GM21526 (cell line): ENCODE data around the gene PCDHA2.
"Not testable (repeated sequence)": the region's sequence is repeated elsewhere in the genome, so short reads cannot be mapped to it uniquely, and the experiment has no call there.

ENCODE experiments used
- ATAC-seq: cut with Tn5 transposase; IDR thresholded peaks from one replicate; pipeline ENCODE4 v1.9.1; 2021; ENCODE audit warnings: moderate library complexity; ENCODE audit not compliant: unreplicated experiment, low FRiP score

Gene PCDHA2

GRCh38 chr5:140794595-140795258 lies at the start of gene PCDHA2:
PCDHA2 (plus strand) TSS chr5:140794852.
- no peak for ATAC-seq

- ATAC-seq, result no peak
Observed at GRCh38 chr5:140753561-140753960, 41.1 kb upstream of the PCDHA2 start.

GRCh38 chr5:140764177-140764973 lies 30.3 kb upstream of the PCDHA2 start:
- no peak for ATAC-seq

GRCh38 chr5:140767444-140767843 lies 27.2 kb upstream of the PCDHA2 start:
- ATAC-seq, result no peak

GRCh38 chr5:140780512-140780911 lies 14.1 kb upstream of the PCDHA2 start:
- ATAC-seq, result no peak

GRCh38 chr5:140785905-140786686 lies 8.6 kb upstream of the PCDHA2 start, which contains the start of gene PCDHA1:
PCDHA1 (plus strand) TSS chr5:140786140.
- no peak for ATAC-seq

GRCh38 chr5:140787422-140787821 lies 7.2 kb upstream of the PCDHA2 start:
- not testable (repeated sequence) for ATAC-seq

- ATAC-seq, result not testable (repeated sequence)
Observed at GRCh38 chr5:140787849-140788504, 6.7 kb upstream of the PCDHA2 start.

- no peak for ATAC-seq
Observed at GRCh38 chr5:140791089-140791488, 3.6 kb upstream of the PCDHA2 start.

GRCh38 chr5:140795259-140795641 lies 598 bp downstream of the PCDHA2 start:
- ATAC-seq, result no peak

GRCh38 chr5:140796072-140796717 lies 1.5 kb downstream of the PCDHA2 start:
- ATAC-seq, result not testable (repeated sequence)

GRCh38 chr5:140796718-140797095 lies 2.1 kb downstream of the PCDHA2 start:
- ATAC-seq, result no peak

- no peak for ATAC-seq
Observed at GRCh38 chr5:140800816-140801493, 6.3 kb downstream of the PCDHA2 start, which contains the start of gene PCDHA3. PCDHA3 (plus strand) TSS chr5:140801057.

- ATAC-seq, result no peak
Observed at GRCh38 chr5:140801494-140801841, 6.8 kb downstream of the PCDHA2 start.

- not testable (repeated sequence) for ATAC-seq
Observed at GRCh38 chr5:140802381-140802780, 7.7 kb downstream of the PCDHA2 start.

- no peak for ATAC-seq
Observed at GRCh38 chr5:140802781-140803271, 8.2 kb downstream of the PCDHA2 start.

GRCh38 chr5:140806834-140807775 lies 12.5 kb downstream of the PCDHA2 start, which contains the start of gene PCDHA4:
PCDHA4 (plus strand) TSS chr5:140807068.
- ATAC-seq, result no peak

- not testable (repeated sequence) for ATAC-seq
Observed at GRCh38 chr5:140808241-140808888, 13.7 kb downstream of the PCDHA2 start.
